ENCODE data around the gene FGFR1OP2. TPM values are rescaled to one million over a fixed set of nuclear protein-coding genes. Genes with fewer than 3 reads are reported as not detected.

The FGFR1OP2 gene
- total RNA-seq, 1 donor from 2014 or later: 50.5 TPM

GRCh38 chr12:26906024-26906423 lies 32.2 kb upstream of the FGFR1OP2 start:
- Histone ChIP-seq H3K27me3 (ENCODE audit: control insufficient read depth, insufficient read depth, low read length) (no peaks in the 10 kb centered on the region), H3K36me3 (ENCODE audit: control insufficient read depth, insufficient read depth, low read length) (peaks cover 4% of the 10 kb centered on the region), H3K4me3 (ENCODE audit: low read depth, low read length) (no peak overlapping the region)
- no peak for TF ChIP-seq CTCF (IDR thresholded peaks at IDR 0.05; ENCODE audit: insufficient read depth, low read length, severe bottlenecking)
- DNase-seq (ENCODE audit: low read depth) (no peak), FAIRE-seq (no peak)

- Histone ChIP-seq H3K4me3 (ENCODE audit: low read depth, low read length) (no peak overlapping the region), H3K27me3 (ENCODE audit: control insufficient read depth, insufficient read depth, low read length) (no peaks in the 10 kb centered on the region), H3K36me3 (ENCODE audit: control insufficient read depth, insufficient read depth, low read length) (peaks cover 4% of the 10 kb centered on the region)
- DNase-seq (ENCODE audit: low read depth) (no peak), FAIRE-seq (no peak)
- TF ChIP-seq CTCF (IDR thresholded peaks at IDR 0.05; ENCODE audit: insufficient read depth, low read length, severe bottlenecking): no peak
Observed at GRCh38 chr12:26906704-26907103, 31.6 kb upstream of the FGFR1OP2 start.

GRCh38 chr12:26918321-26919215 lies 19.7 kb upstream of the FGFR1OP2 start:
- Histone ChIP-seq H3K36me3 (ENCODE audit: control insufficient read depth, insufficient read depth, low read length) (peaks cover 9% of the 10 kb centered on the region), H3K27me3 (ENCODE audit: control insufficient read depth, insufficient read depth, low read length) (no peaks in the 10 kb centered on the region), H3K4me3 (ENCODE audit: low read depth, low read length) (no peak overlapping the region)
- FAIRE-seq: no peak
- no peak for TF ChIP-seq CTCF (IDR thresholded peaks at IDR 0.05; ENCODE audit: insufficient read depth, low read length, severe bottlenecking)
- no peak for DNase-seq (ENCODE audit: low read depth)

GRCh38 chr12:26919216-26919555 lies 19.1 kb upstream of the FGFR1OP2 start:
- FAIRE-seq: no peak
- TF ChIP-seq CTCF (IDR thresholded peaks at IDR 0.05; ENCODE audit: insufficient read depth, low read length, severe bottlenecking): no peak
- Histone ChIP-seq H3K4me3 (ENCODE audit: low read depth, low read length) (no peak overlapping the region), H3K36me3 (ENCODE audit: control insufficient read depth, insufficient read depth, low read length) (peaks cover 9% of the 10 kb centered on the region), H3K27me3 (ENCODE audit: control insufficient read depth, insufficient read depth, low read length) (no peaks in the 10 kb centered on the region)
- DNase-seq (ENCODE audit: low read depth): no peak

- FAIRE-seq: no peak
- H3K27me3 ChIP-seq (ENCODE audit: control insufficient read depth, insufficient read depth, low read length): no peaks in the 10 kb centered on the region
- no peak overlapping the region for H3K4me3 ChIP-seq (ENCODE audit: low read depth, low read length)
- H3K36me3 ChIP-seq (ENCODE audit: control insufficient read depth, insufficient read depth, low read length): peaks cover 8% of the 10 kb centered on the region
- no peak for TF ChIP-seq CTCF (IDR thresholded peaks at IDR 0.05; ENCODE audit: insufficient read depth, low read length, severe bottlenecking)
- no peak for DNase-seq (ENCODE audit: low read depth)
Observed at GRCh38 chr12:26921886-26922285, 16.4 kb upstream of the FGFR1OP2 start.

- H3K36me3 ChIP-seq (ENCODE audit: control insufficient read depth, insufficient read depth, low read length): peaks cover 6% of the 10 kb centered on the region
- DNase-seq (ENCODE audit: low read depth) (no peak), FAIRE-seq (no peak)
- no peak for TF ChIP-seq CTCF (IDR thresholded peaks at IDR 0.05; ENCODE audit: insufficient read depth, low read length, severe bottlenecking)
- no peak overlapping the region for H3K4me3 ChIP-seq (ENCODE audit: low read depth, low read length)
- H3K27me3 ChIP-seq (ENCODE audit: control insufficient read depth, insufficient read depth, low read length): no peaks in the 10 kb centered on the region
Observed at GRCh38 chr12:26928661-26929060, 9.6 kb upstream of the FGFR1OP2 start.
